Measurements from ENCODE around the gene RHBDD2. TPM values are rescaled to one million over a fixed set of nuclear protein-coding genes. Genes with fewer than 3 reads are reported as not detected.

The RHBDD2 gene
- polyA plus RNA-seq, 3 donors, result 34.1 to 54.6 (median 53.1) TPM

- peak overlapping the region; percentile 99 for H3K4me2 ChIP-seq (replicated peaks; ENCODE audit: extremely low read depth, low read length, poor library complexity, severe bottlenecking)
- peaks cover 16% of the 10 kb centered on the region for H3K79me2 ChIP-seq (ENCODE audit: insufficient read depth, low read length)
- TF ChIP-seq CTCF (IDR thresholded peaks at IDR 0.05), result no peak
- peak overlapping the region; percentile 82 to 89 for H3K4me3 Mint-ChIP-seq
- H3K27ac Mint-ChIP-seq, result peak overlapping the region; percentile 79 to 97 (median 91)
- no peak for DNase-seq
- H3K27me3 ChIP-seq (ENCODE audit: control insufficient read depth in 2 of 2, insufficient read depth in 2 of 2, low read length in 2 of 2), result no peaks in the 10 kb centered on the region
- H3K9ac ChIP-seq (ENCODE audit: insufficient read depth, low read length, poor library complexity, severe bottlenecking), result no peak overlapping the region
- H3K4me3 ChIP-seq (replicated peaks in 1 of 3; ENCODE audit: low read depth in 2 of 3, low read length in 3 of 3), result peak overlapping the region; percentile 47 to 95 (median 55)
- H3K9me3 ChIP-seq (replicated peaks in 1 of 2; ENCODE audit: control insufficient read depth in 1 of 2, insufficient read depth in 1 of 2, low read length in 2 of 2), result no peaks in the 10 kb centered on the region
- 22% methylated on average over 8 of the region's 10 CpGs for WGBS (ENCODE audit: insufficient coverage)
- peaks cover 17 to 28% of the 10 kb centered on the region in 2 donors for H3K36me3 Mint-ChIP-seq
- intact Hi-C loops (cut with micrococcal nuclease), result loop anchor here (5.0 kb wide), 2 partner anchors 34 to 129 kb away; no protein-coding TSS in a partner anchor
- peaks cover 49% of the 10 kb centered on the region for H3K4me1 Mint-ChIP-seq
- H3K36me3 ChIP-seq (replicated peaks in 1 of 2; ENCODE audit: control insufficient read depth in 1 of 2, insufficient read depth in 2 of 2, low read length in 2 of 2), result peaks cover 24 to 28% of the 10 kb centered on the region in 2 donors
- peak overlapping the region; percentile 38 for H2AFZ ChIP-seq (ENCODE audit: insufficient read depth, low read depth, low read length, poor library complexity, severe bottlenecking)
- peak overlapping the region in 1 of 2 donors; percentile 69 for H3K27ac ChIP-seq (ENCODE audit: low read depth in 1 of 2, low read length in 2 of 2)
- H4K20me1 ChIP-seq (ENCODE audit: insufficient read depth, low read length), result no peaks in the 10 kb centered on the region
- H3K4me1 ChIP-seq (ENCODE audit: control insufficient read depth in 1 of 2, insufficient read depth in 2 of 2, low read length in 2 of 2), result peaks cover 47 to 55% of the 10 kb centered on the region in 2 donors
- H3K27me3 Mint-ChIP-seq (ENCODE audit: low read depth in 3 of 3), result peaks cover 0 to 4% (median 3%) of the 10 kb centered on the region in 3 donors
- peaks cover 0 to 7% (median 2%) of the 10 kb centered on the region in 7 donors for H3K9me3 Mint-ChIP-seq
These were observed 494 bp upstream of the RHBDD2 start for GRCh38 chr7:75878312-75878768.

GRCh38 chr7:75879771-75880184 lies 944 bp downstream of the RHBDD2 start:
- peaks cover 47 to 54% of the 10 kb centered on the region in 2 donors for H3K4me1 ChIP-seq (ENCODE audit: control insufficient read depth in 1 of 2, insufficient read depth in 2 of 2, low read length in 2 of 2)
- TF ChIP-seq CTCF (IDR thresholded peaks at IDR 0.05), result no peak
- H3K27me3 ChIP-seq (ENCODE audit: control insufficient read depth in 2 of 2, insufficient read depth in 2 of 2, low read length in 2 of 2), result no peaks in the 10 kb centered on the region
- H2AFZ ChIP-seq (ENCODE audit: insufficient read depth, low read depth, low read length, poor library complexity, severe bottlenecking), result peak overlapping the region; percentile 96
- intact Hi-C loops (cut with micrococcal nuclease), result loop anchor here (5.0 kb wide), 2 partner anchors 33 to 128 kb away; no protein-coding TSS in a partner anchor
- no peaks in the 10 kb centered on the region for H4K20me1 ChIP-seq (ENCODE audit: insufficient read depth, low read length)
- peaks cover 0 to 7% (median 0%) of the 10 kb centered on the region in 7 donors for H3K9me3 Mint-ChIP-seq
- peaks cover 16% of the 10 kb centered on the region for H3K79me2 ChIP-seq (ENCODE audit: insufficient read depth, low read length)
- peak in 1 of 3 donors; percentile 12 for DNase-seq
- H3K27ac ChIP-seq (ENCODE audit: low read depth in 1 of 2, low read length in 2 of 2), result no peak overlapping the region
- peak overlapping the region; percentile 99 for H3K4me2 ChIP-seq (replicated peaks; ENCODE audit: extremely low read depth, low read length, poor library complexity, severe bottlenecking)
- peaks cover 49% of the 10 kb centered on the region for H3K4me1 Mint-ChIP-seq
- H3K4me3 Mint-ChIP-seq, result peak overlapping the region; percentile 89 to 97
- 20% methylated on average over 4 of the region's 8 CpGs for WGBS (ENCODE audit: insufficient coverage)
- peaks cover 28 to 41% of the 10 kb centered on the region in 2 donors for H3K36me3 Mint-ChIP-seq
- H3K9me3 ChIP-seq (replicated peaks in 1 of 2; ENCODE audit: control insufficient read depth in 1 of 2, insufficient read depth in 1 of 2, low read length in 2 of 2), result no peaks in the 10 kb centered on the region
- peak overlapping the region in 2 of 3 experiments; percentile 94 to 95 for H3K4me3 ChIP-seq (replicated peaks in 1 of 3; ENCODE audit: low read depth in 2 of 3, low read length in 3 of 3)
- H3K36me3 ChIP-seq (replicated peaks in 1 of 2; ENCODE audit: control insufficient read depth in 1 of 2, insufficient read depth in 2 of 2, low read length in 2 of 2), result peaks cover 35 to 41% of the 10 kb centered on the region in 2 donors
- H3K27ac Mint-ChIP-seq, result peak overlapping the region in 6 of 7 donors; percentile 65 to 91 (median 86)
- peaks cover 0 to 4% (median 3%) of the 10 kb centered on the region in 3 donors for H3K27me3 Mint-ChIP-seq (ENCODE audit: low read depth in 3 of 3)
- peak overlapping the region; percentile 83 for H3K9ac ChIP-seq (ENCODE audit: insufficient read depth, low read length, poor library complexity, severe bottlenecking)
